ENCODE measurements around the gene HBS1L. TPM values are rescaled to one million over a fixed set of nuclear protein-coding genes. Genes with fewer than 3 reads are reported as not detected.

Gene HBS1L
- total and polyA plus RNA-seq, 2 of the 4 experiments (the other 2 are of a cell fraction) = 45.1 to 120 TPM

DNA sequence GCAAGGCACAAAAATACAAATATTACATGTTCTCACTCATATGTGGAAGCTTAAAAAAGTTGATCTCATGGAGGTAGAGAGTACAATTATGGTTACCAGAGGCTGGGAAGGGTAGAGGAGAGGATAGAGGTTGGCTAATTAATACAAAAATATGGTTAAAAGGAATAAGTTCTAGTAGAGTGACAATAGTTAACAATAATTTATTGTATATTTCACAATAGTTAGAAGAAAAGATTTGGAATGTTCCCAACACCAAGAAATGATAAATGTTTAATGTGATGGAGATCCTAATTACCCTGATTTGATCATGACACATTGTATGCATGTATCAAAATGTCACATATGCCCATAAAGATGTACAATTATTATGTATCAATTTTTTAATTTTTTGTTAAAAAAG is 106.5 kb downstream of the HBS1L start:
- Histone ChIP-seq H4K5ac (ENCODE audit: low read depth, low read length) (no peak overlapping the region), H4K8ac (ENCODE audit: low read depth in 2 of 2, low read length in 2 of 2) (no peak overlapping the region), H4K20me1 (ENCODE audit: insufficient read depth, low read length) (no peaks in the 10 kb centered on the region), H3K36me3 (ENCODE audit: control insufficient read depth, insufficient read depth, low read length) (no peaks in the 10 kb centered on the region), H3K4me3 (ENCODE audit: insufficient read depth, low read depth, low read length) (no peak overlapping the region), H3K9ac (ENCODE audit: low read depth, low read length) (no peak overlapping the region), H4K91ac (ENCODE audit: insufficient read depth, low read depth, low read length) (no peak overlapping the region), H3K4ac (ENCODE audit: low read depth, low read length) (no peak overlapping the region), H3K27me3 (ENCODE audit: control insufficient read depth, insufficient read depth, low read length) (no peaks in the 10 kb centered on the region), H2BK15ac (ENCODE audit: low read depth, low read length) (no peak overlapping the region), H2AK9ac (replicated peaks; ENCODE audit: low read depth, low read length, poor library complexity) (no peak overlapping the region), H2AK5ac (ENCODE audit: low read depth, low read length) (no peak overlapping the region), H3K9me1 (ENCODE audit: insufficient read depth, low read length) (no peaks in the 10 kb centered on the region), H3K79me1 (ENCODE audit: low read depth in 1 of 2, low read length in 2 of 2) (no peaks in the 10 kb centered on the region), H2AFZ (replicated peaks; ENCODE audit: low read length, poor library complexity) (no peak overlapping the region), H3K4me2 (ENCODE audit: low read depth, low read length) (no peak overlapping the region), H2BK5ac (ENCODE audit: low read depth, low read length, poor library complexity, severe bottlenecking) (no peak overlapping the region), H3K23ac (ENCODE audit: low read depth, low read length) (no peak overlapping the region), H2BK20ac (ENCODE audit: low read depth, low read length) (no peak overlapping the region), H3K56ac (ENCODE audit: extremely low read depth, insufficient read depth, low read length) (no peak overlapping the region), H3K27ac (ENCODE audit: insufficient read depth, low read length) (no peak overlapping the region), H3K9me3 (ENCODE audit: control insufficient read depth, insufficient read depth, low read length) (no peaks in the 10 kb centered on the region), H3K14ac (replicated peaks; ENCODE audit: low read depth, low read length) (no peak overlapping the region), H3K4me1 (ENCODE audit: control insufficient read depth, insufficient read depth, low read length) (no peaks in the 10 kb centered on the region), H3K18ac (ENCODE audit: low read depth, low read length) (no peak overlapping the region), H2BK120ac (ENCODE audit: low read depth, low read length) (no peak overlapping the region)
- intact Hi-C loops (cut with micrococcal nuclease) = no loop called here
- CTCF ChIA-PET = interaction anchor here (0.7 to 1.0 kb wide), 2 partner anchors 12 to 692 kb away, joined by 4 to 6 read pairs; no protein-coding TSS in a partner anchor
- dilution Hi-C loops (cut with HindIII; ENCODE audit: low sequenced_read_pairs, unreplicated experiment) = no loop called here
- in situ Hi-C loops (cut with MboI; ENCODE audit: low sequenced_read_pairs) = no loop called here
- BruUV-seq (replicated peaks) = no TSS peak
- DNase-seq (no peak), ATAC-seq (ENCODE audit: low read depth) (no peak)
- TF ChIP-seq, protein P1, sequence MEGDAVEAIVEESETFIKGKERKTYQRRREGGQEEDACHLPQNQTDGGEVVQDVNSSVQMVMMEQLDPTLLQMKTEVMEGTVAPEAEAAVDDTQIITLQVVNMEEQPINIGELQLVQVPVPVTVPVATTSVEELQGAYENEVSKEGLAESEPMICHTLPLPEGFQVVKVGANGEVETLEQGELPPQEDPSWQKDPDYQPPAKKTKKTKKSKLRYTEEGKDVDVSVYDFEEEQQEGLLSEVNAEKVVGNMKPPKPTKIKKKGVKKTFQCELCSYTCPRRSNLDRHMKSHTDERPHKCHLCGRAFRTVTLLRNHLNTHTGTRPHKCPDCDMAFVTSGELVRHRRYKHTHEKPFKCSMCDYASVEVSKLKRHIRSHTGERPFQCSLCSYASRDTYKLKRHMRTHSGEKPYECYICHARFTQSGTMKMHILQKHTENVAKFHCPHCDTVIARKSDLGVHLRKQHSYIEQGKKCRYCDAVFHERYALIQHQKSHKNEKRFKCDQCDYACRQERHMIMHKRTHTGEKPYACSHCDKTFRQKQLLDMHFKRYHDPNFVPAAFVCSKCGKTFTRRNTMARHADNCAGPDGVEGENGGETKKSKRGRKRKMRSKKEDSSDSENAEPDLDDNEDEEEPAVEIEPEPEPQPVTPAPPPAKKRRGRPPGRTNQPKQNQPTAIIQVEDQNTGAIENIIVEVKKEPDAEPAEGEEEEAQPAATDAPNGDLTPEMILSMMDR (conservative IDR thresholded peaks at IDR 0.05; ENCODE audit: low read depth, low read length) = no peak
- TF ChIP-seq BHLHE40 (IDR thresholded peaks at IDR 0.05; ENCODE audit: low read depth, low read length) (no peak), FOS (IDR thresholded peaks at IDR 0.05; ENCODE audit: low read depth, low read length) (no peak), RFX5 (IDR thresholded peaks at IDR 0.05; ENCODE audit: low read depth, low read length) (no peak), CEBPB (IDR thresholded peaks at IDR 0.05; ENCODE audit: low read depth, low read length) (no peak), NFE2L2 (IDR thresholded peaks at IDR 0.05; ENCODE audit: low read depth, low read length) (no peak), CHD1 (IDR thresholded peaks at IDR 0.05; ENCODE audit: low read depth, low read length) (no peak), RCOR1 (IDR thresholded peaks at IDR 0.05; ENCODE audit: insufficient replicate concordance, low read length) (no peak), MXI1 (IDR thresholded peaks at IDR 0.05; ENCODE audit: borderline replicate concordance, low read depth, low read length) (no peak), MAZ (IDR thresholded peaks at IDR 0.05; ENCODE audit: borderline replicate concordance, low read depth, low read length) (no peak), POLR2A (IDR thresholded peaks at IDR 0.05; ENCODE audit: low read depth, low read length) (no peak), SMC3 (IDR thresholded peaks at IDR 0.05; ENCODE audit: low read depth, low read length) (no peak), RAD21 (IDR thresholded peaks at IDR 0.05; ENCODE audit: low read length) (no peak), MAFK (IDR thresholded peaks at IDR 0.05; ENCODE audit: low read depth, low read length) (no peak)
- TF ChIP-seq, protein P2, sequence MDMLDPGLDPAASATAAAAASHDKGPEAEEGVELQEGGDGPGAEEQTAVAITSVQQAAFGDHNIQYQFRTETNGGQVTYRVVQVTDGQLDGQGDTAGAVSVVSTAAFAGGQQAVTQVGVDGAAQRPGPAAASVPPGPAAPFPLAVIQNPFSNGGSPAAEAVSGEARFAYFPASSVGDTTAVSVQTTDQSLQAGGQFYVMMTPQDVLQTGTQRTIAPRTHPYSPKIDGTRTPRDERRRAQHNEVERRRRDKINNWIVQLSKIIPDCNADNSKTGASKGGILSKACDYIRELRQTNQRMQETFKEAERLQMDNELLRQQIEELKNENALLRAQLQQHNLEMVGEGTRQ (IDR thresholded peaks at IDR 0.05; ENCODE audit: low read depth, low read length) = no peak
- TF ChIP-seq, protein P3, sequence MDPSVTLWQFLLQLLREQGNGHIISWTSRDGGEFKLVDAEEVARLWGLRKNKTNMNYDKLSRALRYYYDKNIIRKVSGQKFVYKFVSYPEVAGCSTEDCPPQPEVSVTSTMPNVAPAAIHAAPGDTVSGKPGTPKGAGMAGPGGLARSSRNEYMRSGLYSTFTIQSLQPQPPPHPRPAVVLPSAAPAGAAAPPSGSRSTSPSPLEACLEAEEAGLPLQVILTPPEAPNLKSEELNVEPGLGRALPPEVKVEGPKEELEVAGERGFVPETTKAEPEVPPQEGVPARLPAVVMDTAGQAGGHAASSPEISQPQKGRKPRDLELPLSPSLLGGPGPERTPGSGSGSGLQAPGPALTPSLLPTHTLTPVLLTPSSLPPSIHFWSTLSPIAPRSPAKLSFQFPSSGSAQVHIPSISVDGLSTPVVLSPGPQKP (IDR thresholded peaks at IDR 0.05; ENCODE audit: borderline replicate concordance, low read depth, low read length) = no peak
- POLR2A ChIA-PET (ENCODE audit: unreplicated experiment) = no interaction called here

Data from IMR-90 (cell line).